Upper lobe of left lung (tissue), 4 donors: ENCODE results near the gene ZFHX3.

Source experiments
- POLR2A ChIP-seq, 4 donors: fragments of 450-650 bp; IDR thresholded peaks; one replicate each; pipeline ENCODE4 v1.5.1; 2016 to 2017; ENCODE audit warnings: antibody characterized with exemption in 4 of 4, mild to moderate bottlenecking in 2 of 4
- TF ChIP-seq, protein P1 (sequence below), 6 experiments: fragments of 450-650 bp in 4 of 6; fragments of 200-600 bp in 2 of 6; sonication (generic) in 2 of 6; IDR thresholded peaks; one replicate each; pipeline ENCODE4 v1.5.1; 2016 to 2019; ENCODE audit warnings: antibody characterized with exemption in 6 of 6

- TF ChIP-seq, protein P1, sequence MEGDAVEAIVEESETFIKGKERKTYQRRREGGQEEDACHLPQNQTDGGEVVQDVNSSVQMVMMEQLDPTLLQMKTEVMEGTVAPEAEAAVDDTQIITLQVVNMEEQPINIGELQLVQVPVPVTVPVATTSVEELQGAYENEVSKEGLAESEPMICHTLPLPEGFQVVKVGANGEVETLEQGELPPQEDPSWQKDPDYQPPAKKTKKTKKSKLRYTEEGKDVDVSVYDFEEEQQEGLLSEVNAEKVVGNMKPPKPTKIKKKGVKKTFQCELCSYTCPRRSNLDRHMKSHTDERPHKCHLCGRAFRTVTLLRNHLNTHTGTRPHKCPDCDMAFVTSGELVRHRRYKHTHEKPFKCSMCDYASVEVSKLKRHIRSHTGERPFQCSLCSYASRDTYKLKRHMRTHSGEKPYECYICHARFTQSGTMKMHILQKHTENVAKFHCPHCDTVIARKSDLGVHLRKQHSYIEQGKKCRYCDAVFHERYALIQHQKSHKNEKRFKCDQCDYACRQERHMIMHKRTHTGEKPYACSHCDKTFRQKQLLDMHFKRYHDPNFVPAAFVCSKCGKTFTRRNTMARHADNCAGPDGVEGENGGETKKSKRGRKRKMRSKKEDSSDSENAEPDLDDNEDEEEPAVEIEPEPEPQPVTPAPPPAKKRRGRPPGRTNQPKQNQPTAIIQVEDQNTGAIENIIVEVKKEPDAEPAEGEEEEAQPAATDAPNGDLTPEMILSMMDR (IDR thresholded peaks at IDR 0.05), result no peak
- TF ChIP-seq POLR2A (IDR thresholded peaks at IDR 0.05), result no peak
Observed at GRCh38 chr16:72901000-72901627, 146.8 kb downstream of the ZFHX3 start.
